Endodermal cell (in vitro differentiated cells): ENCODE results near the gene LRBA. TPM values are rescaled to one million over a fixed set of nuclear protein-coding genes. Genes with fewer than 3 reads are reported as not detected.

Experiments used
- DNase-seq: peaks from one replicate; pipeline ENCODE4 v3.0.0-alpha.2; 2017
- H3K27ac ChIP-seq: 2 replicates; pipeline ENCODE4 v1.5.1; 2013; ENCODE audit warnings: mild to moderate bottlenecking, low read depth, low read length, moderate library complexity
- H3K27me3 ChIP-seq: 2 replicates; pipeline ENCODE4 v1.6.1; 2013; ENCODE audit warnings: mild to moderate bottlenecking, low read length, moderate library complexity; ENCODE audit not compliant: insufficient read depth, control insufficient read depth, poor library complexity, severe bottlenecking
- H3K36me3 ChIP-seq: 2 replicates; pipeline ENCODE4 v1.7.0; 2013; ENCODE audit warnings: mild to moderate bottlenecking, low read length, moderate library complexity; ENCODE audit not compliant: control insufficient read depth, insufficient read depth
- H3K4me1 ChIP-seq: one replicate; pipeline ENCODE4 v1.7.0; 2013; ENCODE audit warnings: low read length; ENCODE audit not compliant: control insufficient read depth, insufficient read depth
- H3K4me3 ChIP-seq: 2 replicates; pipeline ENCODE4 v1.5.1; 2013; ENCODE audit warnings: mild to moderate bottlenecking, low read length, moderate library complexity
- H3K9ac ChIP-seq: 2 replicates; pipeline ENCODE4 v1.6.1; 2013; ENCODE audit warnings: mild to moderate bottlenecking, low read length, moderate library complexity; ENCODE audit not compliant: poor library complexity, severe bottlenecking; ENCODE audit errors: extremely low read depth
- H3K9me3 ChIP-seq: 2 replicates; pipeline ENCODE4 v1.6.1; 2013; ENCODE audit warnings: mild to moderate bottlenecking, low read length, moderate library complexity; ENCODE audit not compliant: control insufficient read depth
- H3K27ac Mint-ChIP-seq: 2 replicates; pipeline ENCODE4 v1.8.0; 2020; ENCODE audit warnings: mixed read lengths
- H3K27me3 Mint-ChIP-seq: 2 replicates; pipeline ENCODE4 v1.8.0; 2021; ENCODE audit warnings: mild to moderate bottlenecking, mixed read lengths; ENCODE audit not compliant: insufficient read depth
- H3K36me3 Mint-ChIP-seq: 2 replicates; pipeline ENCODE4 v1.8.0; 2020; ENCODE audit warnings: low read depth, mixed read lengths
- H3K4me1 Mint-ChIP-seq: 2 replicates; pipeline ENCODE4 v1.8.0; 2020; ENCODE audit warnings: mixed read lengths
- H3K4me3 Mint-ChIP-seq: 2 replicates; pipeline ENCODE4 v1.8.0; 2020; ENCODE audit warnings: mild to moderate bottlenecking, moderate library complexity, mixed read lengths
- H3K9me3 Mint-ChIP-seq: 2 replicates; pipeline ENCODE4 v1.8.0; 2020; ENCODE audit warnings: mild to moderate bottlenecking, mixed read lengths
- CTCF ChIP-seq: fragments of 200-600 bp; sonication (generic); conservative IDR thresholded peaks from 2 replicates; pipeline ENCODE4 v1.5.0; 2021; ENCODE audit warnings: antibody characterized with exemption, mild to moderate bottlenecking
- WGBS, 2 experiments: methylation state at CpG; one replicate each; pipeline versions ENCODE4 v1.1.5 to v1.1.7; 2013; ENCODE audit warnings: missing lambda C conversion rate in 2 of 2, mixed read lengths in 1 of 2; ENCODE audit not compliant: insufficient coverage in 1 of 2, insufficient read length in 1 of 2; 5-methylcytosine and 5-hydroxymethylcytosine counted together
- total RNA-seq, 2 donors: library from RNA; stranded (reverse); fragmentation: NEBNext Ultra II Directional in 1 of 2; extraction: Animal tissue kit (Norgen Biotek cat#: 25700) in 1 of 2; gene quantifications; 2 replicates in 1 of 2; 3 replicates in 1 of 2; pipeline ENCODE4 v1.2.1, GENCODE V29; 2021

The LRBA gene
- total RNA-seq, 2 donors from 2014 or later, result 77.3 to 95.9 TPM

GRCh38 chr4:150264595-150265161, 750.4 kb downstream of the LRBA start:
- Histone ChIP-seq H3K27ac (no peak overlapping the region), H3K36me3 (peaks cover 13% of the 10 kb centered on the region), H3K27me3 (no peaks in the 10 kb centered on the region), H3K4me3 (no peak overlapping the region), H3K9ac (no peak overlapping the region), H3K9me3 (no peaks in the 10 kb centered on the region), H3K4me1 (no peaks in the 10 kb centered on the region)
- no peaks in the 10 kb centered on the region for H3K27me3 Mint-ChIP-seq
- peaks cover 7% of the 10 kb centered on the region for H3K4me1 Mint-ChIP-seq
- TF ChIP-seq CTCF, result no peak
- peaks cover 3% of the 10 kb centered on the region for H3K36me3 Mint-ChIP-seq
- DNase-seq, result no peak
- H3K4me3 Mint-ChIP-seq, result no peak overlapping the region
- no peak overlapping the region for H3K27ac Mint-ChIP-seq
- 93 to 94% methylated on average over 3 to 6 of the region's 6 CpGs for WGBS, 2 experiments
- no peaks in the 10 kb centered on the region for H3K9me3 Mint-ChIP-seq

GRCh38 chr4:150262611-150263010, 752.5 kb downstream of the LRBA start:
- peaks cover 10% of the 10 kb centered on the region for H3K4me1 Mint-ChIP-seq
- Histone ChIP-seq H3K9me3 (no peaks in the 10 kb centered on the region), H3K4me3 (no peak overlapping the region), H3K9ac (no peak overlapping the region), H3K4me1 (no peaks in the 10 kb centered on the region), H3K27ac (no peak overlapping the region), H3K27me3 (no peaks in the 10 kb centered on the region), H3K36me3 (peaks cover 13% of the 10 kb centered on the region)
- H3K4me3 Mint-ChIP-seq, result no peak overlapping the region
- no peak for DNase-seq
- H3K27me3 Mint-ChIP-seq, result no peaks in the 10 kb centered on the region
- WGBS, 2 experiments, result 94 to 100% methylated on average over 5 to 6 of the region's 6 CpGs
- H3K27ac Mint-ChIP-seq, result no peak overlapping the region
- no peaks in the 10 kb centered on the region for H3K36me3 Mint-ChIP-seq
- no peak for TF ChIP-seq CTCF
- no peaks in the 10 kb centered on the region for H3K9me3 Mint-ChIP-seq

- no peaks in the 10 kb centered on the region for H3K9me3 ChIP-seq
- no peak for TF ChIP-seq CTCF
- no peaks in the 10 kb centered on the region for H3K4me1 ChIP-seq
- no peak overlapping the region for H3K4me3 ChIP-seq
- Mint-ChIP-seq H3K4me3 (no peak overlapping the region), H3K27ac (no peak overlapping the region), H3K27me3 (peaks cover 2% of the 10 kb centered on the region), H3K4me1 (peaks cover 19% of the 10 kb centered on the region), H3K9me3 (no peaks in the 10 kb centered on the region), H3K36me3 (no peaks in the 10 kb centered on the region)
- no peak overlapping the region for H3K27ac ChIP-seq
- H3K27me3 ChIP-seq, result no peaks in the 10 kb centered on the region
- peaks cover 13% of the 10 kb centered on the region for H3K36me3 ChIP-seq
- 100% methylated on average over 2 of the region's 2 CpGs; no CpG with 5 or more reads in 1 of the 2 experiments for WGBS, 2 experiments
- no peak overlapping the region for H3K9ac ChIP-seq
- no peak for DNase-seq
Observed at GRCh38 chr4:150261571-150261970, 753.5 kb downstream of the LRBA start.
